Activated CD8-positive, alpha-beta T cell treated with anti-CD3 and anti-CD28 coated beads for 36 hours (primary cell): ENCODE data around the gene KCNQ1OT1. TPM values are rescaled to one million over a fixed set of nuclear protein-coding genes. Genes with fewer than 3 reads are reported as not detected.

ENCODE experiments used
- ATAC-seq: fragments of 200-7000 bp; cut with Tn5 transposase; one replicate; pipeline ENCODE4 v1.10.0; 2021; ENCODE audit warnings: mild to moderate bottlenecking, moderate library complexity
- CTCF ChIA-PET: fragments of 350-600 bp; sonication (Branson Sonifier 250); formaldehyde crosslinking; loops from one replicate; lab custom pipeline; 2021; ENCODE audit warnings: antibody characterized with exemption; lab: Charles Lee
- POLR2A ChIA-PET: fragments of 350-600 bp; sonication (Branson Sonifier 250); formaldehyde crosslinking; loops from one replicate; lab custom pipeline; 2021; ENCODE audit warnings: antibody characterized with exemption; lab: Charles Lee
- DNase-seq: peaks from one replicate; pipeline ENCODE4 v3.0.0-alpha.2; 2020
- H3K27ac Mint-ChIP-seq: one replicate; pipeline ENCODE4 v1.8.0; 2021; ENCODE audit warnings: mild to moderate bottlenecking, mixed read lengths
- H3K27me3 Mint-ChIP-seq: one replicate; pipeline ENCODE4 v1.8.0; 2021; ENCODE audit warnings: mixed read lengths
- H3K36me3 Mint-ChIP-seq: one replicate; pipeline ENCODE4 v1.8.0; 2021; ENCODE audit warnings: low read depth, mixed read lengths
- H3K4me1 Mint-ChIP-seq: one replicate; pipeline ENCODE4 v1.8.0; 2021; ENCODE audit warnings: low read depth, mixed read lengths
- H3K4me3 Mint-ChIP-seq: one replicate; pipeline ENCODE4 v1.8.0; 2021; ENCODE audit warnings: mild to moderate bottlenecking, moderate library complexity, mixed read lengths
- H3K9me3 Mint-ChIP-seq: one replicate; pipeline ENCODE4 v1.8.0; 2021; ENCODE audit warnings: mixed read lengths
- intact Hi-C: fragments of 100-400 bp; cut with micrococcal nuclease; formaldehyde crosslinking; loops from one replicate; pipeline ENCODE4 v1.10.0; 2022
- total RNA-seq, 2 experiments: library from RNA; stranded (reverse); gene quantifications; one replicate each; pipeline ENCODE4 v1.2.3, GENCODE V29; 2021
- TF ChIP-seq, protein P1 (sequence below): fragments of 200-600 bp; IDR thresholded peaks from one replicate; pipeline ENCODE4 v1.8.0; 2022; ENCODE audit warnings: antibody characterized with exemption, mild to moderate bottlenecking

Gene KCNQ1OT1
- total RNA-seq, 2 experiments from 2014 or later: 0.22 to 0.23 TPM

DNA sequence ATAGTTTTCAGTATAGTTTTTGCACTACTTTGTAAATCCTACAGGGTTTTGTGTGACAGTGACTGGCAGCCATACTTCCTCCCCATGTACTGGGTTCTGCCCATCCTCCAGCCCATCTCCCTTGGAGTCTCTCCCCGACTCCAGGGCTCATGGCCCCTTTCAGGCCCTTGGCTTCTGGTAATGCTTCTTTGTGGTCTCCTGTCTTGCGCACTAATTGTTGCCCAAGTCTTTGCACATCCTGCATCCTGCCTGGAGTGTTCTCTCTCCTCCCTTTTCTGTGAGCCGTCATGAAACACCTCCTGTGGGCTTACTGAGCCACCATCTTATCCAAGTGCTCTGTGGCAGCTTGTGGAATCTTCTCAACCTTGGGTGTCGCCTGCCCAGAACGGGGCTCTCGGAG is 11.4 kb upstream of the KCNQ1OT1 start:
- Mint-ChIP-seq H3K4me3 (no peak overlapping the region), H3K36me3 (peaks cover 9% of the 10 kb centered on the region), H3K4me1 (no peaks in the 10 kb centered on the region), H3K27ac (no peak overlapping the region), H3K9me3 (peaks cover 15% of the 10 kb centered on the region), H3K27me3 (no peaks in the 10 kb centered on the region)
- POLR2A ChIA-PET: no interaction called here
- no peak for ATAC-seq
- CTCF ChIA-PET: no interaction called here
- DNase-seq: no peak
- intact Hi-C loops: no loop called here
- TF ChIP-seq, protein P1, sequence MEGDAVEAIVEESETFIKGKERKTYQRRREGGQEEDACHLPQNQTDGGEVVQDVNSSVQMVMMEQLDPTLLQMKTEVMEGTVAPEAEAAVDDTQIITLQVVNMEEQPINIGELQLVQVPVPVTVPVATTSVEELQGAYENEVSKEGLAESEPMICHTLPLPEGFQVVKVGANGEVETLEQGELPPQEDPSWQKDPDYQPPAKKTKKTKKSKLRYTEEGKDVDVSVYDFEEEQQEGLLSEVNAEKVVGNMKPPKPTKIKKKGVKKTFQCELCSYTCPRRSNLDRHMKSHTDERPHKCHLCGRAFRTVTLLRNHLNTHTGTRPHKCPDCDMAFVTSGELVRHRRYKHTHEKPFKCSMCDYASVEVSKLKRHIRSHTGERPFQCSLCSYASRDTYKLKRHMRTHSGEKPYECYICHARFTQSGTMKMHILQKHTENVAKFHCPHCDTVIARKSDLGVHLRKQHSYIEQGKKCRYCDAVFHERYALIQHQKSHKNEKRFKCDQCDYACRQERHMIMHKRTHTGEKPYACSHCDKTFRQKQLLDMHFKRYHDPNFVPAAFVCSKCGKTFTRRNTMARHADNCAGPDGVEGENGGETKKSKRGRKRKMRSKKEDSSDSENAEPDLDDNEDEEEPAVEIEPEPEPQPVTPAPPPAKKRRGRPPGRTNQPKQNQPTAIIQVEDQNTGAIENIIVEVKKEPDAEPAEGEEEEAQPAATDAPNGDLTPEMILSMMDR: no peak

DNA sequence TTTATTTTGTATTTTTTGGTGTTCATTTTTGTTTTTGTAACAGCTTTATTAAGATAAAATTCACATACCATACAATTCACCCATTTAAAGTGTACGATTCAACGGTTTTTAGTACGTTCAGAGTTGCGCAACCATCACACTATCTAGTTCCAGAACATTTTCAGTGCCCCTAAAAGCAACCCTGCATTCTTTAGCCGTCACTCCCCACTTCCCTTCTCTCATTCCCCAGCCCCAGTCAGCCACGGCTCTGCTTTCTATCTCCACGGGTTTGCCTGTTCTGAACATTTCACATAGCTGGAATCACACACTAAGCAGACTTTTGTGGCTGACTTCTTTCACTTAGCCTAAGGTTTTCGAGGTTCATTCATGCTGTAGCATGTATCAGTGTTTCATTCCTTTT is 9.6 kb upstream of the KCNQ1OT1 start:
- no peak overlapping the region for H3K27ac Mint-ChIP-seq
- no peaks in the 10 kb centered on the region for H3K4me1 Mint-ChIP-seq
- intact Hi-C loops: no loop called here
- TF ChIP-seq, protein P1: no peak
- no peak overlapping the region for H3K4me3 Mint-ChIP-seq
- ATAC-seq (no peak), DNase-seq (no peak)
- H3K27me3 Mint-ChIP-seq: no peaks in the 10 kb centered on the region
- ChIA-PET POLR2A (interaction anchor here (1.0 kb wide), 1 partner anchor 13 kb away, joined by 3 read pairs; no protein-coding TSS in a partner anchor), CTCF (no interaction called here)
- peaks cover 12% of the 10 kb centered on the region for H3K36me3 Mint-ChIP-seq
- peaks cover 22% of the 10 kb centered on the region for H3K9me3 Mint-ChIP-seq

DNA sequence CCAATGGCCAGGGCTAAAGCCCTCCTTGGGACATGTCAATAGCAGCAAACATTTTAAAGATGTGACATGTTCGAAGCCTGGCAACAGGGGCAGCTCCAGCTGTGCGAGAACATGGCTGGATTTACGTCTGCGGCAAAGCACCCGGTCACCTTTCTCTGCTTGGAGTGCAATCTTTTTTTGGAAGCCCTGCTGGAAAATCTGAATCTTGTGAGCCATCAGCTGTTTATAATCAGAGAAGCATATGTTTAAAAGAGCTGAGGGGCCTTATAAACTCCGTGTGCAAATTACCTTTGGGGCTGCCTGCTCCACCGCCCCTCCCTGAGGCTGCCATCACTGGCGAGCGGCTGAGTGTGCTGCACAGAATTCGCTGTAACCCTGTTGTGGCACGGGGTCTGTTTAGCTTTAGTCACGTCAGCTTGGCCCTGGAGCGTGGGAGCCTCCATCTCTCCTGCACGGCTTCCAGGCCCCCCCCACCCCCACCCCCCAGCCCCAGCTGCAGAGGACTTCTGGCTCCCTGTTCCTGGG is 9.0 kb upstream of the KCNQ1OT1 start:
- CTCF ChIA-PET: no interaction called here
- intact Hi-C loops: no loop called here
- POLR2A ChIA-PET: no interaction called here
- Mint-ChIP-seq H3K4me1 (no peaks in the 10 kb centered on the region), H3K4me3 (no peak overlapping the region), H3K36me3 (peaks cover 12% of the 10 kb centered on the region), H3K9me3 (peaks cover 22% of the 10 kb centered on the region), H3K27me3 (no peaks in the 10 kb centered on the region), H3K27ac (no peak overlapping the region)
- TF ChIP-seq, protein P1: no peak
- DNase-seq: no peak
- no peak for ATAC-seq

DNA sequence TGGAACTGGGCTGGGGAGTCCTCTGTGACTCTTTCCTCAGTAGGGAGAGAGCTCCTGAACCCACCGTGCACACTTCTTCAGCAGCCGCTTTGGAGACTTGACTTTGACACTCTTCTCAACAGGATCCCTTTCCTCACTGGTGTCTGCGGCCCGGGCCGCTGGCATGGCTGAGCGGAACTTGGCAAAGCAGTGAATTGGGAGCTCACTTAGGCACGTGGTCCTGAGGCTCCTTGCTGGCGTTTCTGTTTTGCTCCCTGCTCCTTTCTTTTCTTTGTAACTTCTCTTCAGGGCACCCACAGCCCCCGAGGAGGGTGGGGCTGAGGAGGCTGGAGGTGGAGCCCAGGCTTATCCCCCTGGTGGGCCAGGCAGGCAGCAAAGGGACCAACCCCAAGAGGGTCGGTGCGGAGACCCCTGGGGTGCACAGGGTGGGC is 8.4 kb upstream of the KCNQ1OT1 start:
- no peaks in the 10 kb centered on the region for H3K4me1 Mint-ChIP-seq
- ATAC-seq: no peak
- ChIA-PET CTCF (no interaction called here), POLR2A (no interaction called here)
- TF ChIP-seq, protein P1: no peak
- H3K27me3 Mint-ChIP-seq: no peaks in the 10 kb centered on the region
- H3K9me3 Mint-ChIP-seq: peaks cover 22% of the 10 kb centered on the region
- no peak overlapping the region for H3K4me3 Mint-ChIP-seq
- intact Hi-C loops: no loop called here
- no peak for DNase-seq
- peaks cover 12% of the 10 kb centered on the region for H3K36me3 Mint-ChIP-seq
- H3K27ac Mint-ChIP-seq: no peak overlapping the region

DNA sequence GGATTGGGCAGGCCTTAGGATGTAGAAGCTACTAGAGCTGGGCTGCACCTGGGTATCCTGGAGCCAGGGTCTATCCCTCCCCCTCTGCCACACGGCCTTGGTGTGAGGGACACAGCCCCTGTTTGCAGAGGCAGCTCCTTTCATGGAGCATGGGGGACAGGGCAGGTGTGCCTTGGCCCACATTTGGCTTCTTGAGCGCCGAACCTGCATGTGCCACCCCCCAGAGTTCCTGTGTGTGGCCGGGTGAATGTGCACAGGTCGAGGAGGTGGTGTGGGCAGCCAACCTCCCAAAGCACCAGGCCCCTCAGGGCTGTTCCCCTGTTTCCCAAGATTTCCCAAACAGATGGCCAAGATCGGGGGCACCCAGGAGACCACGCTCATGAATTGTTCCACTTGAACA is 7.9 kb upstream of the KCNQ1OT1 start:
- ATAC-seq (no peak), DNase-seq (no peak)
- intact Hi-C loops: no loop called here
- ChIA-PET CTCF (no interaction called here), POLR2A (no interaction called here)
- Mint-ChIP-seq H3K27ac (no peak overlapping the region), H3K27me3 (no peaks in the 10 kb centered on the region), H3K36me3 (peaks cover 12% of the 10 kb centered on the region), H3K4me3 (no peak overlapping the region), H3K4me1 (no peaks in the 10 kb centered on the region), H3K9me3 (peaks cover 22% of the 10 kb centered on the region)
- TF ChIP-seq, protein P1: no peak
